Head of caudate nucleus (tissue), 42 donors: Measurements from ENCODE around the gene RBPJL.
"Not testable (repeated sequence)": the region's sequence is repeated elsewhere in the genome, so short reads cannot be mapped to it uniquely, and the experiment has no call there.

Experiments
- DNase-seq, 42 donors: peaks; one replicate each; pipeline versions ENCODE4 v3.0.0 to v3.0.0-alpha.2; 2020 to 2021; ENCODE audit warnings: mixed read lengths in 7 of 42
- intact Hi-C: fragments of 100-400 bp; cut with DNase I; formaldehyde crosslinking; loops from one replicate; pipeline ENCODE4 v1.15.0; 2022

RBPJL gene

GRCh38 chr20:45350795-45351194, 44.2 kb downstream of the RBPJL start:
- DNase-seq, intact Hi-C loops: not testable (repeated sequence)

GRCh38 chr20:45352729-45353128, 46.1 kb downstream of the RBPJL start:
- no peak for DNase-seq
- intact Hi-C loops, result no loop called here

- intact Hi-C loops, result no loop called here
- no peak for DNase-seq
Observed at GRCh38 chr20:45353746-45354145, 47.1 kb downstream of the RBPJL start.

GRCh38 chr20:45354423-45355208, 48.0 kb downstream of the RBPJL start:
- DNase-seq, result no peak
- intact Hi-C loops, result no loop called here

- intact Hi-C loops, result no loop called here
- DNase-seq, result no peak
Observed at GRCh38 chr20:45355209-45356084, 48.8 kb downstream of the RBPJL start.

- DNase-seq, result peak in 36 of 42 donors; percentile 20 to 79 (median 51)
Observed at GRCh38 chr20:45358282-45359068, 51.8 kb downstream of the RBPJL start.

GRCh38 chr20:45359069-45359405, 52.4 kb downstream of the RBPJL start:
- intact Hi-C loops, result no loop called here
- no peak for DNase-seq

More at GRCh38 chr20:45358282-45359068, 51.8 kb downstream of the RBPJL start:
- intact Hi-C loops, result no loop called here

GRCh38 chr20:45359406-45360148, 52.9 kb downstream of the RBPJL start:
- DNase-seq, result peak in 1 of 42 donors; percentile 4
- intact Hi-C loops, result no loop called here

GRCh38 chr20:45361793-45362192, 55.2 kb downstream of the RBPJL start:
- DNase-seq, result peak in 2 of 42 donors; percentile 11 to 14
- intact Hi-C loops, result no loop called here

GRCh38 chr20:45362804-45363610, 56.4 kb downstream of the RBPJL start, which contains the start of gene SYS1:
Gene SYS1, plus strand, starts transcription at chr20:45363156. Its CDS starts 376 bp downstream, at chr20:45363532.
- DNase-seq, result peak; percentile 96 to 100 (median 98)
- intact Hi-C loops, result no loop called here

GRCh38 chr20:45363611-45364492, 57.2 kb downstream of the RBPJL start:
- intact Hi-C loops, result no loop called here
- DNase-seq, result peak in 4 of 42 donors; percentile 6 to 32 (median 23)

- peak in 4 of 42 donors; percentile 11 to 30 (median 22) for DNase-seq
- intact Hi-C loops, result no loop called here
Observed at GRCh38 chr20:45365444-45365970, 58.9 kb downstream of the RBPJL start.

- intact Hi-C loops, result no loop called here
- peak in 7 of 42 donors; percentile 8 to 63 (median 35) for DNase-seq
Observed at GRCh38 chr20:45366192-45366591, 59.6 kb downstream of the RBPJL start.

- DNase-seq, result peak in 4 of 42 donors; percentile 7 to 32 (median 20)
- intact Hi-C loops, result no loop called here
Observed at GRCh38 chr20:45366631-45367030, 60.0 kb downstream of the RBPJL start.

- peak in 1 of 42 donors; percentile 25 for DNase-seq
- intact Hi-C loops, result no loop called here
Observed at GRCh38 chr20:45367126-45367525, 60.5 kb downstream of the RBPJL start.
